K562 (cell line): ENCODE measurements around the gene NDUFA5. TPM values are rescaled to one million over a fixed set of nuclear protein-coding genes. Genes with fewer than 3 reads are reported as not detected.

Experiments used
- ATF6 ChIP-seq: sonication (generic); formaldehyde crosslinking; IDR thresholded peaks from 2 replicates; pipeline ENCODE4 v1.4.0; 2020; ENCODE audit warnings: mild to moderate bottlenecking, missing genetic modification reagents
- RBBP5 ChIP-seq: fragments of 200-600 bp; sonication (generic); IDR thresholded peaks from 2 replicates; pipeline ENCODE4 v1.6.1; 2012; ENCODE audit warnings: borderline replicate concordance, mild to moderate bottlenecking, low read length, control low read depth, inconsistent platforms; ENCODE audit not compliant: insufficient read depth, poor library complexity, severe bottlenecking
- VEZF1 ChIP-seq: fragments of 200-800 bp; sonication (Bioruptor generic); IDR thresholded peaks from 2 replicates; pipeline ENCODE4 v1.6.1; 2017; ENCODE audit warnings: missing genetic modification characterization, missing compliant biosample characterization
- ZBTB9 ChIP-seq: fragments of 450-650 bp; formaldehyde crosslinking; IDR thresholded peaks from 2 replicates; pipeline ENCODE4 v1.4.0; 2020; ENCODE audit warnings: mild to moderate bottlenecking, moderate library complexity
- ZMIZ1 ChIP-seq, 2 experiments: fragments of 150-350 bp in 1 of 2; IDR thresholded peaks; 2 replicates each; pipeline ENCODE4 v1.6.1; 2012 to 2016; ENCODE audit warnings: low read depth in 2 of 2, low read length in 2 of 2, mild to moderate bottlenecking in 1 of 2, moderate library complexity in 1 of 2
- ZNF318 ChIP-seq, 2 experiments: fragments of 450-650 bp; IDR thresholded peaks; 2 replicates each; pipeline ENCODE4 v1.6.1; 2016; ENCODE audit warnings: mild to moderate bottlenecking in 2 of 2, borderline replicate concordance in 1 of 2, low read depth in 1 of 2, moderate library complexity in 1 of 2
- polyA plus RNA-seq, 8 experiments: library from polyadenylated mRNA; depleted of rRNA in 4 of 8; stranded (reverse) in 5 of 8; unstranded in 3 of 8; fragments of >200 nt; fragmentation: Nextera tagmentation in 2 of 8; fragmentation: Illumina TruSeq in 1 of 8; extraction: Ambion mirVana in 2 of 8; extraction: Trizol in 1 of 8; gene quantifications; 2 replicates each; pipeline versions ENCODE4 v1.2.1 to v1.2.3, GENCODE V29; 2011 to 2014; ENCODE audit warnings: inconsistent platforms in 1 of 8, missing spikeins in 1 of 8
- total RNA-seq, 7 experiments: library from RNA; depleted of rRNA in 6 of 7; stranded (reverse); fragments of >200 nt in 6 of 7; fragmentation: Illumina TruSeq in 2 of 7; extraction: Trizol in 2 of 7; gene quantifications; 2 replicates each; pipeline versions ENCODE4 v1.2.1 to v1.2.3, GENCODE V29; 2011 to 2021; ENCODE audit warnings: low replicate concordance in 1 of 7

The NDUFA5 gene
- total and polyA plus RNA-seq, 9 of the 15 experiments (the other 6 are each of a cell fraction or from before 2014, with no cell fraction given) = 155 to 677 (median 269) TPM

GRCh38 chr7:123557398-123558288 is at the start of gene NDUFA5 (continued):
- TF ChIP-seq ATF6 (CRISPR knock-in tag) = peak; percentile 86; the same call in 1 of the 2 replicates
- TF ChIP-seq RBBP5 = peak; percentile 99
- peak in 1 of 2 experiments; percentile 13; a peak in 1 of 4 replicates for TF ChIP-seq ZNF318 (IDR thresholded peaks at IDR 0.05; ENCODE audit: borderline replicate concordance in 1 of 2, low read depth in 1 of 2)
- peak; percentile 32; the same call in 1 of the 2 replicates for TF ChIP-seq VEZF1
- TF ChIP-seq ZBTB9 (CRISPR knock-in tag) = peak; percentile 75
- TF ChIP-seq ZMIZ1 (IDR thresholded peaks at IDR 0.05; ENCODE audit: low read depth in 2 of 2, low read length in 2 of 2) = peak; percentile 68 to 98; a peak in 3 of 4 replicates
